GM21529 (cell line): ENCODE data around the gene FOXP3.
A peak's percentile ranks its signal among the peaks of the same experiment; 100 is the strongest.

ENCODE experiments used
- ATAC-seq: cut with Tn5 transposase; IDR thresholded peaks from one replicate; pipeline ENCODE4 v1.9.1; 2021; ENCODE audit not compliant: unreplicated experiment

The FOXP3 gene

GRCh38 chrX:49254639-49255038 is 9.9 kb downstream of the FOXP3 start:
- no peak for ATAC-seq

- ATAC-seq, result no peak
Measured at GRCh38 chrX:49251325-49251724, 13.2 kb downstream of the FOXP3 start.

- ATAC-seq, result no peak
Measured at GRCh38 chrX:49250578-49250977, 13.9 kb downstream of the FOXP3 start.

GRCh38 chrX:49250066-49250465 is 14.4 kb downstream of the FOXP3 start:
- ATAC-seq, result no peak

- ATAC-seq, result no peak
Measured at GRCh38 chrX:49249616-49250015, 14.9 kb downstream of the FOXP3 start.

DNA sequence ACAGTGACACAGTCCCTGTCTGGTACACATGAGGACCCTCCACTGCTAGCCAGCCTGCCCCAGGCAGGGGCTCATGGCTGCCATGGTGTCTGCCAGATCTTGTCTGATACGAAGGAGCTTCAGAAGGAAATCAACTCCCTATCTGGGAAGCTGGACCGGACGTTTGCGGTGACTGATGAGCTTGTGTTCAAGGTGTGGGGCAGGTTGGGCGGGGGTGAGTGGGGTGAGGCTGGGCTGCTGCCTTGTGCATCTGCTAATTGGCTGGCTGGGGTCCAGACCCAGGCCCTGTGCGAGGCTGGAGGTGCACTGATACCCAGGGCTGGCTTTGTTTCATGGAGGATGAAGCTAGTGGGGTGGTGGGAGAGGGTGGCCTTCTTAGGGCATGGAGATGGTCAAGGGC is 15.4 kb downstream of the FOXP3 start:
- no peak for ATAC-seq

DNA sequence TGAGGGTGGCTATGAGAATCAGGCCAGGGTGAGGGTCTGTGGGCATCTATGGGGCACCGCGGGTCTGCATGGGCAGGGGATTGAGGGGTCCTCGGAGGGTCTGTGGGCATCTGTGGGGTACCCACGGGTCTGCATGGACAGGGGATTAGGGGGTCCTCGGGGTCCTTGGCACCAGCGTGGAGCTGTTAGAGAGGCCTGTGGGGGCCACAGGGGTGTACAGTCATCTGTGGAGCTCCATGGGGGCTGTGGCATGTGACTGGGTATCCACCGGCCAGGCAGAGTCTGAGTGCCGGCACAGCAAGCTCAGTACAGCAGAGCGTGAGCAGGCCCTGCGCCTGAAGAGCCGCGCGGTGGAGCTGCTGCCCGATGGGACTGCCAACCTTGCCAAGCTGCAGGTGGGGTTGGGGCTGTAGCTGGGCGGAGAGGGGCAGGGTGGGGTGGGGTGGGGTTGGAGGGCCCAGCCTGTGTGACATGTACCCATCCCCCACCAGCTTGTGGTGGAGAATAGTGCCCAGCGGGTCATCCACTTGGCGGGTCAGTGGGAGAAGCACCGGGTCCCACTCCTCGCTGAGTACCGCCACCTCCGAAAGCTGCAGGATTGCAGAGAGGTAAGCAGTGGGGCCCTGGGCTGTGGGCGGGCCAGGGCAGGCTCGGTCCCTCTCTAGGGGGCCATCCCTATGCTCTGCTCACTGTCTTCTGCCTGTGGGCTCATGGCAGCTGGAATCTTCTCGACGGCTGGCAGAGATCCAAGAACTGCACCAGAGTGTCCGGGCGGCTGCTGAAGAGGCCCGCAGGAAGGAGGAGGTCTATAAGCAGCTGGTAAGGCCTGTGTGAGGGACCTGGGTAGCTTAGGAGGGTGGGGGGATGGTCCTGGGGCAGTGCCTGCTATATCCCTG is 16.3 kb downstream of the FOXP3 start:
- ATAC-seq, result no peak

DNA sequence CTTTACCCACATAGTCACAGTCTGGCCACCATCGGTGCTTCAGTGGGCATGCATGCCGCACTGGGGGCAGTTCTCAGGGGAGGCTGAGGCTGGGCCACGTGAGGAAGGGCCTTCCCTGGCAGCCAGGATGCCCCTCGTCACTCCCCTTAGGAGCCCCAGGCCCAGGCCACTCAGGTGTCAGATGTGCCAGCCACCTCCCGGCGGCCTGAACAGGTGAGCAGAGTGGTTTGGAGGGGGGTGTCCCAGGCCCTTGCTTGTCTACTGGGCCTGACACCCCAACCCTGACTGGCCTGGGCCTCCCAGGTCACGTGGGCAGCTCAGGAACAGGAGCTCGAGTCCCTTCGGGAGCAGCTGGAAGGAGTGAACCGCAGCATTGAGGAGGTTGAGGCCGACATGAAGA is 17.2 kb downstream of the FOXP3 start:
- no peak for ATAC-seq

DNA sequence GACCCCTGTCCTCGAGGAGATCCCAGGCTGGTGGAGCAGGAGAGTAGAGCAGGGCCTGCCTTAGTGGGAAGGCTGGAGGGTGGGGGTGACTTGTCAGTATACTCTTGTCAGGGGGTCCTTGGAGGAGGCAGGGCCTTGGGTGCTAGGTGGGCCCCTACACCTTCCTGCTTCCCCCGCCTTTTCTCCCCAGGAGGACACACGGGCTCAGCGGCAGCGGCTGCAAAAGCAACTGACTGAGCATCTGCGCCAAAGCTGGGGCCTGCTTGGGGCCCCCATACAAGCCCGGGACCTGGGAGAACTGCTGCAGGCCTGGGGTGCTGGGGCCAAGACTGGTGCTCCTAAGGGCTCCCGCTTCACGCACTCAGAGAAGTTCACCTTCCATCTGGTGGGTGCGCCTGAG is 18.0 kb downstream of the FOXP3 start:
- ATAC-seq, result no peak

- ATAC-seq, result no peak
Measured at GRCh38 chrX:49244207-49244606, 20.3 kb downstream of the FOXP3 start.

- ATAC-seq, result no peak
Measured at GRCh38 chrX:49243166-49243565, 21.3 kb downstream of the FOXP3 start.

DNA sequence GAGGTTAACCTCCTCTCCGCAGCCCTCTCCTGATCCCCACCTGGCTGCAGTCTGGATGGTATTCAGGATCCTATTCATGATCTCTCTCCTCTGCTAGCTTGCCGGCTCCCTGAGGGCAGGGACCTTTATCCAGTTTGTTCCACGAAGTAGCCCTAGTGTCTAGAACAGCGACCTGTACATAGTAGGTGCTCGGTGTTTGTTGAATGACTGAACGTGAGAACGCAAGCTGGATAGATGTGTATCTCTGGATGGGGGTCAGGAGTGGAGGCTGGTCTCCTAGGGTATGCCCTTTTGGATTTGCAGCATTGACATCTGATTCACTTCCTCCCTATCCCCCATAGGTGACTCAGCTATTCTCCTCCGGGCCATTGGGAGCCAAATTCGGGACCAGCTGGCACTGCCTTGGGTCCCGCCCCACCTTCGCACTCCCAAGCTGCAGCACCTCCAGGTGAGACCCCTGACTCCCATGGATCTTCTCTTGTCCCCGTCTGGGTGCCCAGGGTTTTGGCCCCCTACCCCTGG is 21.9 kb downstream of the FOXP3 start:
- no peak for ATAC-seq

- ATAC-seq, result no peak
Measured at GRCh38 chrX:49238735-49239134, 25.8 kb downstream of the FOXP3 start.

GRCh38 chrX:49237060-49237459 is 27.4 kb downstream of the FOXP3 start:
- ATAC-seq, result no peak

DNA sequence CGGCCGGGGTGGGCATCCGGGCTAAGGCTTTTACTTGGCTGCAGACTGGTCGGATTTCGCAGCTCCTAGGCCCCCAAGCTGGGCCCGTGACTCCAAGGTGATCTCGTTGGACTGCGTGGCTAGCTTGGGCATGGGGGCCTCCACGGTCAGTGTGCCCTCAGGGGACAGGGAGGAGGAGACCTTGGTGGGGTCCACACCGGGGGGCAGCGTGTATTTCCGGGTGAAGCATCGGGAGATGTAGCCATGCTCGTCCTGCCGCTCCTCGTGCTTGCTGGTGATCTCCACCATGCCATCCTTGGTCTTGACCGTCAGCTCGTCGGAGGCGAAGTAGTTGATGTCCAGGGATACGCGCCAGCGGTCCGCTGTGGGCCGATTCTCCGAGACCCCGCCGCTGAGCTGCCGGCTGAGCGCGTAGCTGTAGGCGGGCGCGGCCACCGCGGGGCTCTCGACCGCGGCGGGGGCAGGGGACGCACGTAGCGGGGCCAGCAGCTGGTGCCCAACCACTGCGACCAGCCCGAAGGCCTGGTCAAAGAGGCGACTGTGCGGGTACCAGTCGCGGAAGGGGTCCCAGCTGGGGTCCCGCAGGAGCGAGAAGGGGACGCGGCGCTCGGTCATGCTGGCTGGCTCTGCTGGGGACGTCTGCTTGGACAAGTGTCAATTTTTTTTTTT is 30.5 kb downstream of the FOXP3 start:
- ATAC-seq, result no peak

GRCh38 chrX:49233176-49233575 is 31.3 kb downstream of the FOXP3 start, which contains the start of gene CACNA1F:
Gene CACNA1F (minus strand): TSS chrX:49233340. CDS start chrX:49233309, 31 bp downstream.
- no peak for ATAC-seq

GRCh38 chrX:49232525-49232924 is 32.0 kb downstream of the FOXP3 start:
- ATAC-seq, result no peak

DNA sequence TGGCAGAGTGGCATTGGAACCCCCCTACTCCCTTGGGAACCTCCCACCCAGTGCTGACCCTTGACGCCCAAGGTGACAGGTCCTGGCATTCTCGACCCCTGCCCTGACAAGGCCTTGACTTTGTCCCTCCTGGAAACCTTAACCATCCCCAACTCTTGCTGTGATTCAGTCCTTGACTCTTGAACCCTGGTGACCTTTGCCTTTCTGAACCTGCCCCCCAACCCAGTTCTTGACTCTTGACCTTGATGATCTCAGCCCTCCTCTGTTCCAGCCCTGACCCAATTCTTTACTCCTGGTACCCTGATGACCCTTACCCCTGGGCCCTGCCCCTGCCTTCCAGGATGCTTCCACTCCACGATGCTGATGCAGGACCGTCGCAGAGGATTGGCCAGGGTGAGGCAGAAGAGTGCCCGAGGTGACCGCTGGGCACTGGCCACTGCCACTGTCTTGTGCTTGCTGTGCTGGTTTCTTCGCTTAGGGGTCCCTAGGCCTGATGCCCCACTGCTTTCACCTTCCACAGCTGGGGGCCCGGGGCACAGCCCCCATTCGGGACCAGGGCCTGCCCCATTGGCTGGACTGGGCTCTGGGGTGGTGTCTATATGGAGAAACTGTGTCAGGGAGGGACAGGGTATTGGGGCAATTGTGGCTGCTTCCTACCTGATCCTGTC is 33.0 kb downstream of the FOXP3 start:
- ATAC-seq, result no peak

GRCh38 chrX:49230500-49231232 is 33.8 kb downstream of the FOXP3 start:
- ATAC-seq, result peak; percentile 50

DNA sequence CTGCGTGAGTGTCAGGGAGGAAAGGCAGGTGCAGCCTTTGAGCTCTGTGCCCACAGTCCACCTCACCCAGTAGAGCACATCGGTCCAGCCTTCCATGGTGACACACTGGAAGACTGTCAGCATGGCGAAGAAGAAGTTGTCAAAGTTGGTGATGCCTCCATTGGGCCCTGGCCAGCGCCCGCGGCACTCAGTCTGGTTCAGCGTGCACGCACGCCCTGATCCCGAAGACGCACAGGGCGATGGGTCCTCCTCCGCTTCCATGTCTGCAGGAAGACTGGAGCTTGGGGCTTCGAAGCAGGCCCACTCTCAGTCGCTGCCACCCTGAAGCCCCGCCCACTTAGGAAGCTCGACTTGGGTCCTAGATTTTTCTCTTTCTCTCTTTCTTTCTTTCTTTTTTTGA is 36.3 kb downstream of the FOXP3 start:
- no peak for ATAC-seq

DNA sequence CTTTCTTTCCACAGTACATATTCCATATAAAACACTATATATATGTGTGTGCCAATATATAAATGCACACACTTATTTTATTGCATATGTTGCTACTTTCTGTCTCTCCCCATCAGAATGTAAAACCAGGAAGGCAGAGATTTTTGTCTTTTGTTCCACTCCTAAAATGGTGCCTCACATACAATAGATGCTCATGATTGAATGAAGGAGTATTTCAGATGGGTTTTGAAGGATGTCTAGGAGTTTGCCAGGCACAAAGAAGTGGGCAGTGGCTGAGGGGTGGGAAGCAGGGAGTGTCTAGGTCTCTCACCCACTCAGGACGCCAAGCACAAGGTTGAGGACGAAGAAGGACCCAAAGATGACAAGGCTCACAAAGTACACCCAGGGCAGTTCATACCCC is 36.8 kb downstream of the FOXP3 start:
- ATAC-seq, result no peak
